PFSK-1 (cell line): ENCODE results near the gene GRM4.

Experiments
- FOXP2 ChIP-seq: optimal IDR thresholded peaks from 2 replicates; pipeline ENCODE3; 2011; ENCODE audit warnings: borderline replicate concordance, control low read depth, inconsistent platforms; ENCODE audit not compliant: insufficient read depth; ENCODE audit errors: extremely low read length, extremely low read depth
- POLR2AphosphoS5 ChIP-seq: IDR thresholded peaks from 2 replicates; pipeline ENCODE4 v1.6.1; 2012; ENCODE audit warnings: low read depth, mild to moderate bottlenecking, control low read depth, low read length, moderate library complexity
- SIN3A ChIP-seq: IDR thresholded peaks from 2 replicates; pipeline ENCODE4 v1.6.1; 2012; ENCODE audit warnings: mild to moderate bottlenecking, low read length, moderate library complexity, borderline replicate concordance; ENCODE audit not compliant: insufficient read depth
- TAF1 ChIP-seq: IDR thresholded peaks from 2 replicates; pipeline ENCODE4 v1.6.1; 2012; ENCODE audit warnings: low read length, control low read depth, borderline replicate concordance; ENCODE audit not compliant: insufficient read depth
- TF ChIP-seq, protein P1 (sequence below), 2 experiments: IDR thresholded peaks; 2 replicates each; pipeline versions ENCODE4 v1.6.1 to v1.8.0; 2011 to 2012; ENCODE audit warnings: low read depth in 2 of 2, low read length in 2 of 2, control low read depth in 1 of 2, inconsistent platforms in 1 of 2, mild to moderate bottlenecking in 1 of 2, moderate library complexity in 1 of 2; ENCODE audit not compliant: insufficient read depth in 1 of 2

The GRM4 gene

DNA sequence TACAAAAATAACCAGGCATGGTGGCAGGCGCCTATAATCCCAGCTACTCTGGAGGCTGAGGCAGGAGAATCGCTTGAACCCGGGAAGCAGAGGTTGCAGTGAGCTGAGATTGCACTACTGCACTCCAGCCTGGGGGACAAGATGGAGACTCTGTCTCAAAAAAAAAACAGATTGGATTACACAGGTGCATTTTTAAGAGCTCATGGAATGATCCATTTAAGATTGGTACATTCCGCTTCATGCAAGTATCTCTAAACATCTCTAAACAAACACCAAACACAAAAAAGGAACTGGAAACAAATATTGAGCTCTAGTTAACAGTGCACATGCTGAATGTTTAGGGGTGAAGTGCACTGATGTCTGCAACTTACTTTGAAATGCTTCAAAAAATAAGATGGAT lies 154.3 kb downstream of the GRM4 start:
- no peak for TF ChIP-seq FOXP2
- TF ChIP-seq SIN3A, result no peak
- TF ChIP-seq, protein P1, sequence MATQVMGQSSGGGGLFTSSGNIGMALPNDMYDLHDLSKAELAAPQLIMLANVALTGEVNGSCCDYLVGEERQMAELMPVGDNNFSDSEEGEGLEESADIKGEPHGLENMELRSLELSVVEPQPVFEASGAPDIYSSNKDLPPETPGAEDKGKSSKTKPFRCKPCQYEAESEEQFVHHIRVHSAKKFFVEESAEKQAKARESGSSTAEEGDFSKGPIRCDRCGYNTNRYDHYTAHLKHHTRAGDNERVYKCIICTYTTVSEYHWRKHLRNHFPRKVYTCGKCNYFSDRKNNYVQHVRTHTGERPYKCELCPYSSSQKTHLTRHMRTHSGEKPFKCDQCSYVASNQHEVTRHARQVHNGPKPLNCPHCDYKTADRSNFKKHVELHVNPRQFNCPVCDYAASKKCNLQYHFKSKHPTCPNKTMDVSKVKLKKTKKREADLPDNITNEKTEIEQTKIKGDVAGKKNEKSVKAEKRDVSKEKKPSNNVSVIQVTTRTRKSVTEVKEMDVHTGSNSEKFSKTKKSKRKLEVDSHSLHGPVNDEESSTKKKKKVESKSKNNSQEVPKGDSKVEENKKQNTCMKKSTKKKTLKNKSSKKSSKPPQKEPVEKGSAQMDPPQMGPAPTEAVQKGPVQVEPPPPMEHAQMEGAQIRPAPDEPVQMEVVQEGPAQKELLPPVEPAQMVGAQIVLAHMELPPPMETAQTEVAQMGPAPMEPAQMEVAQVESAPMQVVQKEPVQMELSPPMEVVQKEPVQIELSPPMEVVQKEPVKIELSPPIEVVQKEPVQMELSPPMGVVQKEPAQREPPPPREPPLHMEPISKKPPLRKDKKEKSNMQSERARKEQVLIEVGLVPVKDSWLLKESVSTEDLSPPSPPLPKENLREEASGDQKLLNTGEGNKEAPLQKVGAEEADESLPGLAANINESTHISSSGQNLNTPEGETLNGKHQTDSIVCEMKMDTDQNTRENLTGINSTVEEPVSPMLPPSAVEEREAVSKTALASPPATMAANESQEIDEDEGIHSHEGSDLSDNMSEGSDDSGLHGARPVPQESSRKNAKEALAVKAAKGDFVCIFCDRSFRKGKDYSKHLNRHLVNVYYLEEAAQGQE (IDR thresholded peaks at IDR 0.05; ENCODE audit: insufficient read depth in 1 of 2, low read depth in 2 of 2, low read length in 2 of 2), result no peak
- no peak for TF ChIP-seq TAF1
- TF ChIP-seq POLR2AphosphoS5, result no peak

DNA sequence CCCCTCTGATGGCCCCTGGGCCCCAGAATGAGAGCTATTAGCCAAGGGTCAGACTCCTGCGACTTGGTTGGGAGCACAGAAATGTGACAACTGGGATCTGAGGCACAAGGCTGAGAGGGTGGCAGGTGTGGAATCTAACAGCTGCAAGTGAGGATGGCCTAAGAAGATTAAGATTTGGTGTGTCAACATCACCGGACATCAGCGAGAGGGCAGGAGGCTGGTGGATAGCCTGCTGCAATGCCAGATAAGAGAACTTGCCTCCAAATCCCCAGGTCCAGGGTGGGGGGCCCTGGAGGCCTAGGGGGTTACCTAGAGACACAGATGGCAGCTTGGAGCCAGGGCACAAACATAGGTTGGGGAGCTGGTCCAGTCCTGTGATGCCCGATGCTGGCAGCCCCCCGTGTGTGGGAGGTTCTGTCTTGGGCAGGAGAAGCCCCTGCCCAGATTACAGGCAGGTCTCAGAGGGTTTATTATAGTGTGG lies 155.8 kb downstream of the GRM4 start:
- TF ChIP-seq POLR2AphosphoS5, result no peak
- TF ChIP-seq TAF1, result no peak
- no peak for TF ChIP-seq SIN3A
- TF ChIP-seq, protein P1 (IDR thresholded peaks at IDR 0.05; ENCODE audit: insufficient read depth in 1 of 2, low read depth in 2 of 2, low read length in 2 of 2), result no peak
- TF ChIP-seq FOXP2, result no peak

DNA sequence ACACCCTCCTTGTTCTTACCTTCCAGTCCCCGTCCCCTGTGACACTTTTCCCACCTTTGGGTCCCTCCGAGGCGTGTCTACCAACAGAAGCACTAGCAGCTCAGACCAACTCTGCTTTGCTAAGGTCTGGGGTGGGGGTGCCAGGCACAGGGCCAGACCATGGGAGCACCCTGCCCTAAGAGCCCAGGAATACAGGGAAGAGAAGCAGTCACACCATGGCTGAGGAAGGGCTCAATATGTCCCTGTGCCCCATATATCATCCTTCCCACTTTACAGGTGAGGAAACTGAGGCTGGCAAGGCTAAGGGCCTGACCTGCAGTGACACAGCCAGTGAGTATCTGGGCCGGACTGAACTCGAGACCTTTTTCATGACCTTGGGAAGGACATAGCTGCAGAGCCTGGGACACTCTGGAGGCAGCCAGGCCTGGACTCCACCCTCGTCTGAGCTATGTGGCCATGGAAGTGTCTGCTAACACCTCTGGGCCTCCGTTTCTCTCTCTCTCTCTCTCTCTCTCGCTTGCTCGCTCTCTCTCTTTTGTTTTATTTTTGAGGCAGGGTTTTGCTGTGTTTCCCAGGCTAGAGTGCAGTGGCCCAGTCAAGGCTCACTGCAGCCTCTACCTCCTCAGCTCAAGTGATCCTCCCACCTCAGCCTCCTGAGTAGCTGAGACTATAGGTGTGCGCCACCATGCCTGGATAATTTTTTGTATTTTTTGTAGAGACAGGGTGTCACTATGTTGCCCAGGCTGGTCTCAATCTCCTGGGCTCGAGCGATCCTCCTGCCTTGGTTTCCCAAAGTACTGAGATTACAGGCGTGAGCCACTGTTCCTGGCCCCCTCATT lies 156.7 kb downstream of the GRM4 start:
- no peak for TF ChIP-seq SIN3A
- TF ChIP-seq POLR2AphosphoS5, result no peak
- TF ChIP-seq FOXP2, result no peak
- TF ChIP-seq TAF1, result no peak
- TF ChIP-seq, protein P1 (IDR thresholded peaks at IDR 0.05; ENCODE audit: insufficient read depth in 1 of 2, low read depth in 2 of 2, low read length in 2 of 2), result no peak

DNA sequence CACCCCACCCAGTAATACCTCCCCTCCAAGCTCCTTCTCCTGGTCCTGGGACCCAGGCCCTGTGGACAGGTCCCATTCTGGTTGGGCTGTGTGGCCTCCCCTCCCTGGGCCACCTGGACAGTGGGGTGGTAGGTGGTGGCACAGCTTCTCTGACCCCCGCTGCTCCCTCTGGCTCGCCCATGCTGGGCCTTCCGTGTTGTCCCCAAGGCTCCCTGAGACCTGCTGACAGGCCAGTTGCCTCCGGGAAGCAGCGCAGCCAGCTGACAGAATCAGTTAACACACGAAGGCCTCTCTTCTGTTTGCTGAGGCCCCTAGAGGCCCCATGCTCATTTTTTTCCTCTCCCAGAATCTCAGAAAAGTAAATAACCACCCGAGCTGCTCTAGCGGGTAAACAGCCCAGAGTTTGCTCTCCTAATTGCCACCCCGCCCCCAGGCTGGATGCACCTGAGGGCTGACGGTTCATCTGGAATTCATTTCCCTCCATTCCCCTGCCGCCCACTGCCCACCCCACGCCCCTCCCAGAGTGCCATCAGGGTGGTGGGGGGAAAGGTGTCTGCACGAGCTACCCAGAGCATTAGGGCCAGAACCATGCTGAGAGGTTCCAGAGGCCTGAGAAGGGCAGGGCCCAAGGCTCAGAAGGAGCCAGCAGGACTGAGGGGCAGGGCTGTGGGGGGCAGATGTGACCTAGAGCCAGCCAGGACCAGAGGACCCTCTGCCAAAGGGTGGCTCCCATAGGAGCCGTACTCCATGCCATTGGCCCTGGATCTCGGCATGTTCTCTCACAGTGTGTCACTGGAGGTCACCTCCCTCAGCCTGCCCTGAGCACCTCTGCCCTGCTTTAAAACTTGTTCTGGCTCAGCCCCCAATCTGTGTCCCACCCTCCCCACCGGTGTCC lies 157.5 kb downstream of the GRM4 start:
- TF ChIP-seq TAF1 (no peak), SIN3A (no peak), FOXP2 (no peak), POLR2AphosphoS5 (no peak)
- TF ChIP-seq, protein P1 (IDR thresholded peaks at IDR 0.05; ENCODE audit: insufficient read depth in 1 of 2, low read depth in 2 of 2, low read length in 2 of 2), result no peak
